ENCODE data around the gene APOBEC4.

Gene APOBEC4

DNA sequence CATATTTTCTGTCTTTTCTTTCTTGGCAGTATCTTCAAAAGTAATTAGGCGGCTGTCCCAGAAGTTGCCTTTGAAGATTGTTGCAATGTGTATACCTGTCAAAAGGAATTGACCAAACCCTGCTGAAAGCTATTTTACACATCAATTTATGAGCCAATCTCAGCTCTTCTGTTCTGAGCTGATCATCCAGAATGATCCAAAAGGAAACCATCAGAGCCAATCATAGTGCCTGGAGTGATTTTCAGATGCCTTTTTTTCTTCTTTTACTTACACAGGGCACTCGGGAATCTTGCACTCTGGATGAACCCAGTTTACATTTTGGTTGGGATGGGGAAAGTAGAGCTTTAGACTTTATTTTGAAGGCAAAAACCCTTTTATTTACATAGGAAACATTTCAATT lies 21.8 kb upstream of the APOBEC4 start:
- DNase-seq (ENCODE audit: low read depth): no peak

DNA sequence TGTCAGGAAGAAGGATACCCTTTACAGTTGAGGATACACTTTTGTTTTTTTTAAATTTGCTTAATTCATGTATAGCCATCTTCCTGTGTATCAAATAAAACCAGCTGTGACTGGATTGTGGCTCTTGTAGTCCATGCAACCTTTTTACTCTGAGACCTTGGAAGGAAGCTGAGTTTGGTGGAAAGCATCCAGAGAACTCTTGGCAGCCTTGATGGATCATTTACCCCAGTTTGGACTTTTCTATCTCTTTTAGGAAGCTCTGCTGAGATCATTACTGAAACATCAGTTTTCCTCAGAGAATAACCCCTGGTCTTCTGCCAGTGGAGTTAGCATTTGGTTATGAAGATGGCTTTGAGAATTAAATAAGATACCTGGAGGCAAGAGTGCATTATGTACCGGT lies 21.2 kb upstream of the APOBEC4 start:
- no peak for DNase-seq (ENCODE audit: low read depth)

- no peak for DNase-seq (ENCODE audit: low read depth)
Observed at GRCh38 chr1:183673605-183674323, 20.6 kb upstream of the APOBEC4 start.

DNA sequence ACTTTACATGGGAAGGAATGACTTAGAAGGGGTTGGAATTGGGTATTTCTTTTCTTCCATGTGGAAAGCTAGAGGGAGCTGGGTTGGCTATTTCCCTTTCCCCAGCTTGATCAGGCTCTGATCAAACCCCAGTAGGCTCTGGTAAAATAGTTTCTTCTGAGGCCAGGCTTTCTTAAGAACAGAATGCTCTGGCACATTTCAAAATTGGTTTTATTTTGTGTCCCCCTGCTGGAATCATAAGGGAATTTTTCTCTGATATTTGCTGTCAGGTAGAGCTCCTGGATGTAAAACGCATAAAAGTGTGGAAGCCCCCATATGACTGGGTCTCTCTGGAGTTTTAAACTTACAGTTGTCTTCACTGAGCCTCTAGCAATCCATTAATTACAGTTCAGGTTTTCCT lies 17.1 kb upstream of the APOBEC4 start:
- no peak for DNase-seq (ENCODE audit: low read depth)

GRCh38 chr1:183656355-183656754 lies 3.2 kb upstream of the APOBEC4 start:
- DNase-seq (ENCODE audit: low read depth): no peak

DNA sequence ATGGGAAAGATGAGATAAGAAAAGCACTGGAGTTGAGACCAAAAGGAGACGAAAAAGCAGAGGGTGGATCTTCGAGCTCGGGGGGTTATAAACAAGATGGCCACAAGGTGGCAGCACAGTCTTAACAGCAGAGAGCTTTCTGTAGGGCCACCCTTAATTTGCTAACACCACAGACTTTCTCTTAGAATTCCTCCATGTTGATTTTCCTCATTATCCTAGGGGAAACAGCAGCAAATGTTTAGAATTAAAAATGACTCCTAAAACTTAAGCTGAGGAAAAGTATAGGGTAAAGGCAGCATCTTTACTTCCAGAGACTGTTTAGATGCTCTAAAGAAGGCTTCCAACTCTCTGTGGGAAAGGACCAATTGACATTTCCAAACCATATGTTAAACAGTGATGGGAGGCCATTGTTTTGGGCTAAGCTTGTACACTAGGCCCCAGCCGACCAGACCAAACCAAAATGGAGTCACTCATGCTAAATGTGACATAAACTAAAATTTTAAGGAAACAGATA lies 2.5 kb upstream of the APOBEC4 start:
- peak; percentile 51 for DNase-seq (ENCODE audit: low read depth)

DNA sequence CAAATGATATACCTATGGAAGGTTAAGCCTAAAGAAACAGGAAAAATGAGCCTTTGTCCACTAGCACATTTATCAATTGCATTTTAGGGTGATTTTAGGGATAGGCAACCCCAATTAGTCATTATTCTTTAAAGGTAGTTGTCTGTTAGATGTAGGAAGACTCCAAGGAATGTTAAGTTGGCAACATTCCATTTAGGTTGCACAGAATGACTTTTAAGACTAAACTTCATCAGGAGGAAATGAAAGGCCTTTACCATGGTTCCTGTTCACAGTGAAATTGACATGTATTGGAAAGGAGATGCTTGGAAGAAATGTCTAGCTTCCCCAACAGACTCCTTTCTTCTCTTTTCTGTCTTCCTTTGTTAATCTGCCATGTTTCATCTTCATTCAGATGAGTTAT lies 1.6 kb upstream of the APOBEC4 start:
- no peak for DNase-seq (ENCODE audit: low read depth)

- DNase-seq (ENCODE audit: low read depth): no peak
Observed at GRCh38 chr1:183653876-183654451, 848 bp upstream of the APOBEC4 start.

DNA sequence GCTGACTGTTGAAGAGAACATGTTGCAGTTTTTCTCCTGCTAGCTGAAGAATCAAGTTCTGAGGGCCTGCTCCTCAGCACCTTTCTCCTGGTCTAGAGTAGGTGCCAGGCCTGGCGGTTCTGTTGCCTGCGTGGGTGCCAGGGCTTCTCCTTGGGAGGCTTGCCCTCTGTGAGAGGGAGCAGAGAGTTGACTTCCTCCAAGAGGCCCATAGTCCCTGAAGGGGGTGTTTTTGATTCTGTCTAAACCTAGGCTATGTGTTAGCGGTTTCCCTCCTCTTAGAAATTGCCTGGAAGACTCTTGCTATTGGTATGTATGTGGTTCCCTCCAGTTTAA lies 312 bp upstream of the APOBEC4 start:
- no peak for DNase-seq (ENCODE audit: low read depth)

- no peak for DNase-seq (ENCODE audit: low read depth)
Observed at GRCh38 chr1:183652107-183652506, 1.0 kb downstream of the APOBEC4 start.

- DNase-seq (ENCODE audit: low read depth): no peak
Observed at GRCh38 chr1:183651612-183652011, 1.5 kb downstream of the APOBEC4 start.

DNA sequence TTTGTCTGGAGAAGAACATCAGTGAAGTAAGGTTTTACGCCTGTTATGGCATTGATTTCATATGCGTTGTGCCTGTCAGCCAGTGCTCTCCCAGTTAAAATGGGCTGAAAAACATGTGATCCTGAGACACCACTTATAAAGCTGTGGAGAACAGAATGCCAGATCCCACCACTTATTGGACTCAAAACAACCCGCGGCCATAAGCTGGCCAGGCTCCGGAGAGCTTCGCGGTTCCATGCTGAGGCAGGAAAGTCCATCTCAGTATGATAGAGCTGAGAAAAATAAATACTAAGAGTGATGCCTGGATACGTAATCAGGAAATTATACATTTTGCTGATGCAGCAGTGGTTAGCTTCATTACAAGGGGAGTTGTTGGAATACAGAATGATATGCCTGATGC lies 5.1 kb downstream of the APOBEC4 start:
- no peak for DNase-seq (ENCODE audit: low read depth)

- no peak for DNase-seq (ENCODE audit: low read depth)
Observed at GRCh38 chr1:183646776-183647175, 6.3 kb downstream of the APOBEC4 start.

DNA sequence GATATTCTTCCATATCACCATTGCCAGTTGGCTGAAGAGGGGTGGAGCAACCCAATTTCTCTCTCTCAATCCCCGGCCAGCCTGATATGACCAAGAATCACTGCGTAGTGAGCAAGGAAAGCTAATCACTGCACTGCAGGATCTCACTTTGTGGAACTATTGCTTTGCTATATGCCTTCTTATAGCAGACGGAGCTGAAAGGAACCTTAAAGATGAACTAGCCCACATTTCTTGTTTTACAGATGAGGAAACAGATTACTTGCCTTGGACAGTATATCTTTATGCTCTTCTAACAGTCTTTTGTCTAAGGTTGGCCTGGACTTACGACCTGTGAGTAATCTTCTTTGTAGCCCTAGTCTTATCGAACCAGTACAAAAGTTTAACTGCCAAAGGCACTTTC lies 7.6 kb downstream of the APOBEC4 start:
- DNase-seq (ENCODE audit: low read depth): no peak

DNA sequence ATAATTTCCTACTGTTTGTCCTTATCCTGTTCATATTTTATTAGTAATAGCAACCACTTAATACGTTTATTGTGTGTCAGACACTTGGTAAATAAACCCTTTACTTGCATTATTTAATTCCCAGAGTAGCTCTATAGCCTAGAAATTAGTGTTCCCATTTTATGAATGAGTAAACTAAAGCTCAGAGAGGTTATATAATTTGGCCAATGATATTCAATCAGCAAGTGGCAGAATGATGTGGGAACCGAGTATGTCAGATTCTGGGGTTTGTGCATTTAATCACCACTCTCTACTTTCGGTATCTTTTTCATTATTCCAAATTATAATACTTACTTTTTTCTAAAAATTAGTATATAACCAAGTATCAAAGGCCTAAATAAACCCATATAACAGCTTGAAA lies 10.9 kb downstream of the APOBEC4 start:
- no peak for DNase-seq (ENCODE audit: low read depth)

DNA sequence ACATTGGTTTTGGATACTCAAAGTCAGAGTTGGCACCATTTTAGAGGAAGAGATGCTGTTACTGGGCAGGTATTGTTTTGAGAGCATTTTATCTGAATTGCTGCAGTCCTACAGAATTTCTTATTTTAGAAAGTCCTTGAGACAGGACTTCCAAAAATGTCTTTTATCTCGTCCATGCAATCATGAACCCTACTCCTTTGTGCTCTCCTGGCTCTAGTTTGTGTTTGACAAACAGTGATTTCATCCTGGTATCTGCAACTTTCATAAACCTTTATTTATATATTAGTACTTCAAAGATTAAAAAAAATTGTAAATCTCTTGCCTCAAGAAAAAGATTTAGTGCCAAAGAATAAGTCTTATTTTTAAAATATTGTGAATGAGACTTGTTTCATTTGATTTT lies 12.9 kb downstream of the APOBEC4 start:
- no peak for DNase-seq (ENCODE audit: low read depth)

GRCh38 chr1:183638649-183639387 lies 14.3 kb downstream of the APOBEC4 start:
- DNase-seq (ENCODE audit: low read depth): no peak

- no peak for DNase-seq (ENCODE audit: low read depth)
Observed at GRCh38 chr1:183636783-183637182, 16.3 kb downstream of the APOBEC4 start.

DNA sequence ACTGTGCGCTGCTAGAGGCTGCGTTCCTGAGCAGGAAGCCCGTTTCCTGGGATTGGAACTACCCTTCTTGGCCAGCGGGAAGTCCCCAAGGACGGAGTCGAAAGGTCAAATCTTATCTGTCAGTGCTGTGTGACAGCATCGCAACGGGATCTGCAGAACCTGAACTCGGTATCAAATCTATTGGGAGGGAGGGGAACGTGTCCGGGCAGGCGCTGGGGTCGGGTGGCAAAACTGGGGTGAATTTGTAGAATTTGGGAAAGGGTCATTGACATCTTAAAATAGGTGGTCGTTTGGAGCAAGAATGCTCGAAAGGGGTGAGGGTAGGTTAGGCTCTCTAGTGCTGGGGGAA lies 16.8 kb downstream of the APOBEC4 start:
- DNase-seq (ENCODE audit: low read depth): no peak

- peak; percentile 94 for DNase-seq (ENCODE audit: low read depth)
Observed at GRCh38 chr1:183635606-183636333, 17.3 kb downstream of the APOBEC4 start, which contains the start of gene ARPC5. ARPC5 (minus strand) TSS chr1:183635783; CDS start chr1:183635659, 124 bp downstream.

DNA sequence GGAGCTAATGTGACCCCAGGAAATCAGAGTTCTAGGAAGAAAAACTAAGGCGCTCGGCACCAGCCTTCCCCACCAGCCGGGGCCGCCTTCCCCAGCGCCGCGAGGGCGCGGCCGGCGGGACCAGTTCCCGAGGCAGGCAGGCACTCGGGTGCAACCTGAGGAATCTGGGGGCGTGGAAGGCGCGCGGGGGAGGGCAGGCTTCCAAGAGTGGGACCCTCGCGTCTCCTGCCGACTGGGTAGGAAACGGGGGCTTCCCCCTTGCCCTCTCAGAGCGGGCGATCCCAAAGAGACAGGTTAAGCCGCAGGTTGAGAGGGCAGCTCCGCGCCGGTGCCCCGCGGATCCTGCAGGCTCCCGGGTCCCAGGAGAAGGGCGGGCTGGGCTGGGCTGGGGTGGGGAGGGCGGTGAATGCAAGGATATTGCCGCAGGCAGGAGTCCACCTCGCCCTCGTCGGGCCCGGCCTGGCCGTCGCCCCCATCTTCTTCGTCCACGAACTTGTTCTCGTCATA lies 18.0 kb downstream of the APOBEC4 start:
- DNase-seq (ENCODE audit: low read depth): peak; percentile 7

- no peak for DNase-seq (ENCODE audit: low read depth)
Observed at GRCh38 chr1:183634429-183635065, 18.6 kb downstream of the APOBEC4 start.
